HepG2 (cell line): ENCODE data around the gene SMIM1. TPM values are rescaled to one million over a fixed set of nuclear protein-coding genes. Genes with fewer than 3 reads are reported as not detected.

Experiments used
- ATAC-seq: fragments of 200-7000 bp; cut with Tn5 transposase; 3 replicates; pipeline ENCODE4 v1.9.1; 2020; ENCODE audit warnings: mild to moderate bottlenecking, moderate library complexity
- BruUV-seq: library from RNA; stranded (reverse); fragments of 400-500 nt; replicated peaks from 2 replicates; lab custom pipeline; 2021; lab: Mats Ljungman, UMichigan
- CTCF ChIA-PET: fragments of 300-600 bp; formaldehyde crosslinking; extraction: SDS; loops from one replicate; lab custom pipeline; 2021; ENCODE audit warnings: low total read pairs, inconsistent platforms, low intra/inter-chr PET ratio; lab: Yijun Ruan, JAX
- POLR2A ChIA-PET: fragments of 350-600 bp; sonication (Branson Sonifier 250); formaldehyde crosslinking; loops from one replicate; lab custom pipeline; 2020; ENCODE audit warnings: antibody characterized with exemption, inconsistent platforms; lab: Yijun Ruan, JAX
- DNase-seq: peaks from one replicate; pipeline ENCODE4 v3.0.0-alpha.2; 2015; ENCODE audit warnings: low spot score
- FAIRE-seq: peaks from 3 replicates; lab custom pipeline; 2011; peaks lifted over from hg19 to GRCh38; lab: Jason Lieb, UNC
- H2AFZ ChIP-seq: one replicate; pipeline ENCODE4 v1.6.1; 2011; ENCODE audit warnings: low read length, inconsistent platforms
- H3K27ac ChIP-seq: fragments of 300-600 bp; 3 replicates; pipeline ENCODE4 v1.8.0; 2011; ENCODE audit warnings: mixed run types, mild to moderate bottlenecking, mixed read lengths, low read length, inconsistent platforms; ENCODE audit not compliant: insufficient read depth; ENCODE audit errors: extremely low read length
- H3K27me3 ChIP-seq, 2 experiments: fragments of 200-600 bp in 1 of 2; 2 replicates in 1 of 2; 3 replicates in 1 of 2; pipeline versions ENCODE4 v1.6.0 to v1.8.0; 2011; ENCODE audit warnings: low read length in 2 of 2, mild to moderate bottlenecking in 2 of 2, moderate library complexity in 2 of 2, inconsistent platforms in 1 of 2; ENCODE audit not compliant: insufficient read depth in 2 of 2, control insufficient read depth in 1 of 2
- H3K36me3 ChIP-seq, 2 experiments: fragments of 200-600 bp in 1 of 2; replicated peaks in 1 of 2; 2 replicates in 1 of 2; 3 replicates in 1 of 2; pipeline versions ENCODE4 v1.5.1 to v1.8.0; 2011; ENCODE audit warnings: low read length in 2 of 2, inconsistent platforms in 1 of 2; ENCODE audit not compliant: insufficient read depth in 2 of 2, control insufficient read depth in 1 of 2
- H3K4me1 ChIP-seq: 2 replicates; pipeline ENCODE4 v1.5.1; 2012; ENCODE audit warnings: low read length, inconsistent platforms; ENCODE audit not compliant: insufficient read depth
- H3K4me2 ChIP-seq: 2 replicates; pipeline ENCODE4 v1.6.0; 2011; ENCODE audit warnings: low read depth, low read length, inconsistent platforms
- H3K4me3 ChIP-seq, 3 experiments: fragments of 200-600 bp in 1 of 3; sonication (generic), shearing (Covaris generic) in 1 of 3; replicated peaks in 1 of 3; 2 replicates each; pipeline ENCODE4 v1.5.1; 2011 to 2016; ENCODE audit warnings: low read length in 3 of 3, inconsistent platforms in 2 of 3, low read depth in 2 of 3, mild to moderate bottlenecking in 2 of 3, control low read depth in 1 of 3, mixed read lengths in 1 of 3; ENCODE audit not compliant: insufficient read depth in 1 of 3
- H3K79me2 ChIP-seq: one replicate; pipeline ENCODE4 v1.6.1; 2011; ENCODE audit warnings: low read length, inconsistent platforms; ENCODE audit not compliant: insufficient read depth
- H3K9ac ChIP-seq: 2 replicates; pipeline ENCODE4 v1.6.0; 2011; ENCODE audit warnings: mild to moderate bottlenecking, low read depth, low read length, inconsistent platforms; ENCODE audit not compliant: insufficient read depth
- H3K9me3 ChIP-seq: 2 replicates; pipeline ENCODE4 v1.5.1; 2012; ENCODE audit warnings: mild to moderate bottlenecking, low read length
- H4K20me1 ChIP-seq: 2 replicates; pipeline ENCODE4 v1.6.0; 2011; ENCODE audit warnings: inconsistent platforms, mild to moderate bottlenecking, low read length, moderate library complexity; ENCODE audit not compliant: insufficient read depth
- CEBPG ChIP-seq: IDR thresholded peaks from 2 replicates; pipeline ENCODE4 v1.6.1; 2016
- FIP1L1 ChIP-seq: fragments of 200-400 bp; formaldehyde crosslinking; IDR thresholded peaks from 2 replicates; pipeline ENCODE4 v1.6.1; 2018; ENCODE audit warnings: low read depth, mild to moderate bottlenecking, low read length, moderate library complexity, borderline replicate concordance; ENCODE audit not compliant: insufficient read depth
- FOXO1 ChIP-seq: sonication (generic); formaldehyde crosslinking; IDR thresholded peaks from 2 replicates; pipeline ENCODE4 v1.4.0; 2020; ENCODE audit warnings: missing genetic modification reagents
- HDAC1 ChIP-seq: sonication (generic); formaldehyde crosslinking; IDR thresholded peaks from 2 replicates; pipeline ENCODE4 v1.5.1; 2020; ENCODE audit warnings: mild to moderate bottlenecking, missing genetic modification reagents
- MED1 ChIP-seq: sonication (generic); formaldehyde crosslinking; IDR thresholded peaks from 2 replicates; pipeline ENCODE4 v1.4.0; 2020; ENCODE audit warnings: missing genetic modification reagents
- NCOR1 ChIP-seq: fragments of 200-600 bp; sonication (generic); IDR thresholded peaks from 2 replicates; pipeline ENCODE4 v1.7.0; 2017; ENCODE audit warnings: antibody characterized with exemption, low read length, borderline replicate concordance
- SOX6 ChIP-seq, 2 experiments: fragments of 450-650 bp in 1 of 2; sonication (generic) in 1 of 2; formaldehyde crosslinking in 1 of 2; IDR thresholded peaks; 2 replicates each; pipeline versions ENCODE4 v1.4.0 to v1.6.1; 2017 to 2020; ENCODE audit warnings: antibody characterized with exemption in 1 of 2, mild to moderate bottlenecking in 1 of 2, missing genetic modification reagents in 1 of 2
- TAF1 ChIP-seq: sonication (generic); formaldehyde crosslinking; IDR thresholded peaks from 2 replicates; pipeline ENCODE4 v1.4.0; 2020; ENCODE audit warnings: missing genetic modification reagents
- ZBTB42 ChIP-seq: sonication (generic); formaldehyde crosslinking; IDR thresholded peaks from 2 replicates; pipeline ENCODE4 v1.5.0; 2020; ENCODE audit warnings: mild to moderate bottlenecking, missing genetic modification reagents
- ZBTB7B ChIP-seq: sonication (generic); formaldehyde crosslinking; IDR thresholded peaks from 2 replicates; pipeline ENCODE4 v1.4.0; 2020; ENCODE audit warnings: missing genetic modification reagents
- ZNF34 ChIP-seq: sonication (generic); formaldehyde crosslinking; IDR thresholded peaks from 2 replicates; pipeline ENCODE4 v1.4.0; 2020; ENCODE audit warnings: mild to moderate bottlenecking, missing genetic modification reagents, borderline replicate concordance
- ZNF557 ChIP-seq: sonication (generic); formaldehyde crosslinking; IDR thresholded peaks from 2 replicates; pipeline ENCODE4 v1.4.0; 2020; ENCODE audit warnings: missing genetic modification reagents
- ZZZ3 ChIP-seq: sonication (generic); formaldehyde crosslinking; IDR thresholded peaks from 2 replicates; pipeline ENCODE4 v1.4.0; 2020; ENCODE audit warnings: missing genetic modification reagents, mild to moderate bottlenecking, borderline replicate concordance
- WGBS: methylation state at CpG from one replicate; pipeline ENCODE4 v1.1.6; 2017; ENCODE audit warnings: low lambda C conversion rate; 5-methylcytosine and 5-hydroxymethylcytosine counted together
- in situ Hi-C: cut with HindIII; loops from 2 replicates; pipeline ENCODE4 v1.10.0; 2017; ENCODE audit warnings: low pct_unique_long_range_greater_than_20kb; ENCODE audit not compliant: extremely low pct_ligation_motif_present
- intact Hi-C: fragments of 100-400 bp; cut with micrococcal nuclease; formaldehyde crosslinking; loops from one replicate; pipeline ENCODE4 v1.10.0; 2022; ENCODE audit not compliant: unreplicated experiment
- polyA plus RNA-seq, 8 experiments: library from polyadenylated mRNA; depleted of rRNA in 3 of 8; stranded (reverse) in 7 of 8; unstranded in 1 of 8; fragments of >200 nt; fragmentation: Illumina TruSeq in 4 of 8; extraction: Trizol in 4 of 8; gene quantifications; 2 replicates each; pipeline versions ENCODE4 v1.2.1 to v1.2.3, GENCODE V29; 2011 to 2016; ENCODE audit warnings: low read depth in 4 of 8, missing spikeins in 1 of 8, mixed read lengths in 1 of 8; ENCODE audit not compliant: insufficient read depth in 1 of 8
- total RNA-seq, 5 experiments: library from RNA; depleted of rRNA; stranded (reverse); fragments of >200 nt; fragmentation: Illumina TruSeq; extraction: Trizol; gene quantifications; 2 replicates each; pipeline ENCODE4 v1.2.3, GENCODE V29; 2016; ENCODE audit warnings: low read depth in 1 of 5
- TF ChIP-seq, protein P1 (sequence below): sonication (generic); formaldehyde crosslinking; IDR thresholded peaks from 2 replicates; pipeline ENCODE4 v1.8.0; 2022; ENCODE audit warnings: missing genetic modification reagents, mild to moderate bottlenecking, moderate library complexity, borderline replicate concordance
- TF ChIP-seq, protein P2 (sequence below): sonication (generic); formaldehyde crosslinking; IDR thresholded peaks from 2 replicates; pipeline ENCODE4 v1.4.0; 2020; ENCODE audit warnings: missing genetic modification reagents
- TF ChIP-seq, protein P3 (sequence below): sonication (generic); formaldehyde crosslinking; IDR thresholded peaks from 2 replicates; pipeline ENCODE4 v1.9.0; 2022; ENCODE audit warnings: missing genetic modification reagents, mild to moderate bottlenecking, borderline replicate concordance

Gene SMIM1
- total and polyA plus RNA-seq, 2 of the 13 experiments (the other 11 are each of a cell fraction or from before 2014, with no cell fraction given) = 12.4 to 56.3 TPM

DNA sequence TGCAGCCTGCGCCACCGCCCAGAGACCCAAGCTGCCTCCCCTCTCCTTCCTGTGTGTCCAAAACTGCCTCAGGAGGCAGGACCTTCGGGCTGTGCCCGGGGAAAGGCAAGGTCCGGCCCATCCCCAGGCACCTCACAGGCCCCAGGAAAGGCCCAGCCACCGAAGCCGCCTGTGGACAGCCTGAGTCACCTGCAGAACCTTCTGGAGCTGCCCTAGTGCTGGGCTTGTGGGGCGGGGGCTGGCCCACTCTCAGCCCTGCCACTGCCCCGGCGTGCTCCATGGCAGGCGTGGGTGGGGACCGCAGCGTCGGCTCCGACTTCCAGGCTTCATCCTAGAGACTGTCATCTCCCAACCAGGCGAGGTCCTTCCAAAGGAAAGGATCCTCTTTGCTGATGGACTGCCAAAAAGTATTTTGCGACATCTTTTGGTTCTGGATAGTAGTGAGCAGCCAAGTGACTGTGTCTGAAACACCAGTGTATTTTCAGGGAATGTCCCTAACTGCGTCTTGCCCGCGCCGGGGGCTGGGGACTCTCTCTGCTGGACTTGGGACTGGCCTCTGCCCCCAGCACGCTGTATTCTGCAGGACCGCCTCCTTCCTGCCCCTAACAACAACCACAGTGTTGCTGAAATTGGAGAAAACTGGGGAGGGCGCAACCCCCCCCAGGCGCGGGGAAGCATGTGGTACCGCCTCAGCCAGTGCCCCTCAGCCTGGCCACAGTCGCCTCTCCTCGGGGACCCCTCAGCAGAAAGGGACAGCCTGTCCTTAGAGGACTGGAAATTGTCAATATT is 39.3 kb upstream of the SMIM1 start:
- Histone ChIP-seq H3K9me3 (no peaks in the 10 kb centered on the region), H3K36me3 (peaks cover 8 to 25% of the 10 kb centered on the region in 2 experiments), H3K9ac (peak overlapping the region; percentile 49), H3K27me3 (no peaks in the 10 kb centered on the region), H3K4me3 (peak overlapping the region in 1 of 3 experiments; percentile 43; a peak in 1 of 6 replicates), H4K20me1 (no peaks in the 10 kb centered on the region), H3K4me2 (peak overlapping the region; percentile 62), H3K4me1 (peaks cover 35% of the 10 kb centered on the region), H3K27ac (peak overlapping the region; percentile 69), H3K79me2 (no peaks in the 10 kb centered on the region), H2AFZ (no peak overlapping the region)
- no TSS peak for BruUV-seq
- intact Hi-C loops (no loop called here), in situ Hi-C loops (no loop called here)
- peak; percentile 21 for DNase-seq
- ChIA-PET CTCF (no interaction called here), POLR2A (interaction anchor here (0.7 to 1.1 kb wide), 4 partner anchors 32 to 887 kb away, joined by 3 to 11 read pairs (median 3); no protein-coding TSS in a partner anchor)
- FAIRE-seq = no peak
- ATAC-seq = peak; percentile 50
- WGBS = 56% methylated on average over 11 of the region's 29 CpGs
- TF ChIP-seq FOXO1 (CRISPR knock-in tag) (peak; percentile 59; the same call in 1 of the 2 replicates), ZBTB7B (CRISPR knock-in tag) (peak; percentile 67; the same call in 1 of the 2 replicates), ZNF34 (CRISPR knock-in tag) (0 out of 2 replicates have a peak, but pooled peaks have one; percentile 19), ZZZ3 (0 out of 2 replicates have a peak, but pooled peaks have one; percentile 54), TAF1 (no peak), HDAC1 (CRISPR knock-in tag) (no peak), ZNF557 (CRISPR knock-in tag) (0 out of 2 replicates have a peak, but pooled peaks have one; percentile 80), SOX6 (IDR thresholded peaks at IDR 0.05) (no peak), SOX6 (CRISPR knock-in tag; IDR thresholded peaks at IDR 0.05) (peak; percentile 35), NCOR1 (peak; percentile 63; the same call in 1 of the 2 replicates), ZBTB42 (no peak), CEBPG (CRISPR knock-in tag) (peak; percentile 36; the same call in 1 of the 2 replicates), FIP1L1 (no peak), MED1 (peak; percentile 60)
- TF ChIP-seq, protein P1, sequence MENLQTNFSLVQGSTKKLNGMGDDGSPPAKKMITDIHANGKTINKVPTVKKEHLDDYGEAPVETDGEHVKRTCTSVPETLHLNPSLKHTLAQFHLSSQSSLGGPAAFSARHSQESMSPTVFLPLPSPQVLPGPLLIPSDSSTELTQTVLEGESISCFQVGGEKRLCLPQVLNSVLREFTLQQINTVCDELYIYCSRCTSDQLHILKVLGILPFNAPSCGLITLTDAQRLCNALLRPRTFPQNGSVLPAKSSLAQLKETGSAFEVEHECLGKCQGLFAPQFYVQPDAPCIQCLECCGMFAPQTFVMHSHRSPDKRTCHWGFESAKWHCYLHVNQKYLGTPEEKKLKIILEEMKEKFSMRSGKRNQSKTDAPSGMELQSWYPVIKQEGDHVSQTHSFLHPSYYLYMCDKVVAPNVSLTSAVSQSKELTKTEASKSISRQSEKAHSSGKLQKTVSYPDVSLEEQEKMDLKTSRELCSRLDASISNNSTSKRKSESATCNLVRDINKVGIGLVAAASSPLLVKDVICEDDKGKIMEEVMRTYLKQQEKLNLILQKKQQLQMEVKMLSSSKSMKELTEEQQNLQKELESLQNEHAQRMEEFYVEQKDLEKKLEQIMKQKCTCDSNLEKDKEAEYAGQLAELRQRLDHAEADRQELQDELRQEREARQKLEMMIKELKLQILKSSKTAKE = 0 out of 2 replicates have a peak, but pooled peaks have one; percentile 30
- TF ChIP-seq, protein P2, sequence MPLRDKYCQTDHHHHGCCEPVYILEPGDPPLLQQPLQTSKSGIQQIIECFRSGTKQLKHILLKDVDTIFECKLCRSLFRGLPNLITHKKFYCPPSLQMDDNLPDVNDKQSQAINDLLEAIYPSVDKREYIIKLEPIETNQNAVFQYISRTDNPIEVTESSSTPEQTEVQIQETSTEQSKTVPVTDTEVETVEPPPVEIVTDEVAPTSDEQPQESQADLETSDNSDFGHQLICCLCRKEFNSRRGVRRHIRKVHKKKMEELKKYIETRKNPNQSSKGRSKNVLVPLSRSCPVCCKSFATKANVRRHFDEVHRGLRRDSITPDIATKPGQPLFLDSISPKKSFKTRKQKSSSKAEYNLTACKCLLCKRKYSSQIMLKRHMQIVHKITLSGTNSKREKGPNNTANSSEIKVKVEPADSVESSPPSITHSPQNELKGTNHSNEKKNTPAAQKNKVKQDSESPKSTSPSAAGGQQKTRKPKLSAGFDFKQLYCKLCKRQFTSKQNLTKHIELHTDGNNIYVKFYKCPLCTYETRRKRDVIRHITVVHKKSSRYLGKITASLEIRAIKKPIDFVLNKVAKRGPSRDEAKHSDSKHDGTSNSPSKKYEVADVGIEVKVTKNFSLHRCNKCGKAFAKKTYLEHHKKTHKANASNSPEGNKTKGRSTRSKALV (CRISPR knock-in tag) = 0 out of 2 replicates have a peak, but pooled peaks have one; percentile 49
- TF ChIP-seq, protein P3, sequence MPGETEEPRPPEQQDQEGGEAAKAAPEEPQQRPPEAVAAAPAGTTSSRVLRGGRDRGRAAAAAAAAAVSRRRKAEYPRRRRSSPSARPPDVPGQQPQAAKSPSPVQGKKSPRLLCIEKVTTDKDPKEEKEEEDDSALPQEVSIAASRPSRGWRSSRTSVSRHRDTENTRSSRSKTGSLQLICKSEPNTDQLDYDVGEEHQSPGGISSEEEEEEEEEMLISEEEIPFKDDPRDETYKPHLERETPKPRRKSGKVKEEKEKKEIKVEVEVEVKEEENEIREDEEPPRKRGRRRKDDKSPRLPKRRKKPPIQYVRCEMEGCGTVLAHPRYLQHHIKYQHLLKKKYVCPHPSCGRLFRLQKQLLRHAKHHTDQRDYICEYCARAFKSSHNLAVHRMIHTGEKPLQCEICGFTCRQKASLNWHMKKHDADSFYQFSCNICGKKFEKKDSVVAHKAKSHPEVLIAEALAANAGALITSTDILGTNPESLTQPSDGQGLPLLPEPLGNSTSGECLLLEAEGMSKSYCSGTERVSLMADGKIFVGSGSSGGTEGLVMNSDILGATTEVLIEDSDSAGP = peak; percentile 33; the same call in 1 of the 2 replicates
